GM18907 (cell line): ENCODE data around the gene CHRNA3.
"Not testable (repeated sequence)": the region's sequence is repeated elsewhere in the genome, so short reads cannot be mapped to it uniquely, and the experiment has no call there.

Experiments
- ATAC-seq: cut with Tn5 transposase; IDR thresholded peaks from one replicate; pipeline ENCODE4 v1.9.1; 2021; ENCODE audit warnings: mild to moderate bottlenecking, moderate library complexity; ENCODE audit not compliant: unreplicated experiment

The CHRNA3 gene

GRCh38 chr15:78563092-78563491, 57.7 kb downstream of the CHRNA3 start:
- no peak for ATAC-seq

GRCh38 chr15:78561490-78561889, 59.3 kb downstream of the CHRNA3 start:
- ATAC-seq, result no peak

- ATAC-seq, result not testable (repeated sequence)
Measured at GRCh38 chr15:78560201-78560600, 60.6 kb downstream of the CHRNA3 start.

- no peak for ATAC-seq
Measured at GRCh38 chr15:78552597-78552996, 68.2 kb downstream of the CHRNA3 start.

- ATAC-seq, result no peak
Measured at GRCh38 chr15:78551902-78552301, 68.9 kb downstream of the CHRNA3 start.

GRCh38 chr15:78550815-78551214, 70.0 kb downstream of the CHRNA3 start:
- ATAC-seq, result no peak

GRCh38 chr15:78550194-78550593, 70.6 kb downstream of the CHRNA3 start:
- ATAC-seq, result no peak
